KBM-7 (cell line): ENCODE results near the gene ANKH.
"Not testable (repeated sequence)": the region's sequence is repeated elsewhere in the genome, so short reads cannot be mapped to it uniquely, and the experiment has no call there.

Experiments
- DNase-seq: peaks from one replicate; pipeline ENCODE4 v3.0.0-alpha.2; 2015
- in situ Hi-C: fragments of 300-500 bp; cut with MboI; formaldehyde crosslinking; loops from 2 replicates; pipeline ENCODE4 v1.14.3; 2020; ENCODE audit warnings: low sequenced_read_pairs, low pct_unique_long_range_greater_than_20kb, mixed read lengths

The ANKH gene

GRCh38 chr5:14890846-14891245 is 19.3 kb upstream of the ANKH start:
- in situ Hi-C loops: no loop called here
- no peak for DNase-seq

GRCh38 chr5:14884062-14884612 is 12.6 kb upstream of the ANKH start:
- DNase-seq: no peak
- in situ Hi-C loops: no loop called here

GRCh38 chr5:14882658-14883580 is 11.3 kb upstream of the ANKH start:
- in situ Hi-C loops: no loop called here
- DNase-seq: no peak

- DNase-seq: no peak
- in situ Hi-C loops: no loop called here
These were observed 10.2 kb upstream of the ANKH start for GRCh38 chr5:14881826-14882225.

- in situ Hi-C loops: no loop called here
- DNase-seq: no peak
These were observed 9.1 kb upstream of the ANKH start for GRCh38 chr5:14880688-14881087.

GRCh38 chr5:14879937-14880589 is 8.5 kb upstream of the ANKH start:
- DNase-seq: no peak
- in situ Hi-C loops: no loop called here

GRCh38 chr5:14879393-14879792 is 7.8 kb upstream of the ANKH start:
- DNase-seq: no peak
- in situ Hi-C loops: no loop called here

- not testable (repeated sequence) for DNase-seq
These were observed 6.6 kb upstream of the ANKH start for GRCh38 chr5:14878192-14878591.

GRCh38 chr5:14876095-14876494 is 4.5 kb upstream of the ANKH start:
- DNase-seq: no peak
- in situ Hi-C loops: no loop called here

More at GRCh38 chr5:14878192-14878591, 6.6 kb upstream of the ANKH start:
- in situ Hi-C loops: not testable (repeated sequence)

- in situ Hi-C loops: no loop called here
- DNase-seq: no peak
These were observed 2.2 kb upstream of the ANKH start for GRCh38 chr5:14873790-14874189.

- no peak for DNase-seq
- in situ Hi-C loops: no loop called here
These were observed 1.5 kb upstream of the ANKH start for GRCh38 chr5:14873093-14873492.

GRCh38 chr5:14872070-14872989 is 752 bp upstream of the ANKH start:
- DNase-seq: peak; percentile 32
- in situ Hi-C loops: no loop called here

GRCh38 chr5:14870337-14871213 is 1.0 kb downstream of the ANKH start:
- peak; percentile 16 for DNase-seq
- in situ Hi-C loops: no loop called here

- in situ Hi-C loops: no loop called here
These were observed 1.9 kb downstream of the ANKH start for GRCh38 chr5:14869668-14870164.

GRCh38 chr5:14869233-14869632 is 2.3 kb downstream of the ANKH start:
- in situ Hi-C loops: no loop called here
- no peak for DNase-seq

More at GRCh38 chr5:14869668-14870164, 1.9 kb downstream of the ANKH start:
- DNase-seq: no peak

GRCh38 chr5:14868771-14869170 is 2.8 kb downstream of the ANKH start:
- in situ Hi-C loops: no loop called here
- DNase-seq: no peak

GRCh38 chr5:14864181-14864812 is 7.3 kb downstream of the ANKH start:
- DNase-seq: no peak
- in situ Hi-C loops: no loop called here

- in situ Hi-C loops: no loop called here
- no peak for DNase-seq
These were observed 8.5 kb downstream of the ANKH start for GRCh38 chr5:14863105-14863504.
